ENCODE data around the gene ACAT2. TPM values are rescaled to one million over a fixed set of nuclear protein-coding genes. Genes with fewer than 3 reads are reported as not detected.

The ACAT2 gene
- polyA plus RNA-seq, 3 donors = 3.6 to 24.4 (median 19.5) TPM

- peaks cover 31% of the 10 kb centered on the region for H3K4me1 Mint-ChIP-seq
- TF ChIP-seq CTCF (IDR thresholded peaks at IDR 0.05) = no peak
These were observed 64.2 kb downstream of the ACAT2 start for GRCh38 chr6:159826004-159826403.

GRCh38 chr6:159826968-159827647 lies 65.3 kb downstream of the ACAT2 start:
- 88% methylated on average over 11 of the region's 16 CpGs for WGBS (ENCODE audit: insufficient coverage)
- H3K4me3 Mint-ChIP-seq = no peak overlapping the region
- peaks cover 1 to 9% (median 2%) of the 10 kb centered on the region in 3 donors for H3K27me3 Mint-ChIP-seq (ENCODE audit: low read depth in 3 of 3)
- TF ChIP-seq CTCF (IDR thresholded peaks at IDR 0.05) = no peak
- no peaks in the 10 kb centered on the region for H3K79me2 ChIP-seq (ENCODE audit: insufficient read depth, low read length)
- H3K4me2 ChIP-seq (replicated peaks; ENCODE audit: extremely low read depth, low read length, poor library complexity, severe bottlenecking) = no peak overlapping the region
- H3K27me3 ChIP-seq (ENCODE audit: control insufficient read depth in 2 of 2, insufficient read depth in 2 of 2, low read length in 2 of 2) = no peaks in the 10 kb centered on the region
- H3K9ac ChIP-seq (ENCODE audit: insufficient read depth, low read length, poor library complexity, severe bottlenecking) = no peak overlapping the region
- H3K4me1 ChIP-seq (ENCODE audit: control insufficient read depth in 1 of 2, insufficient read depth in 2 of 2, low read length in 2 of 2) = peaks cover 28 to 32% of the 10 kb centered on the region in 2 donors
- intact Hi-C loops (cut with micrococcal nuclease) = no loop called here
- H2AFZ ChIP-seq (ENCODE audit: insufficient read depth, low read depth, low read length, poor library complexity, severe bottlenecking) = no peak overlapping the region
- no peaks in the 10 kb centered on the region for H3K36me3 ChIP-seq (replicated peaks in 1 of 2; ENCODE audit: control insufficient read depth in 1 of 2, insufficient read depth in 2 of 2, low read length in 2 of 2)
- no peak overlapping the region for H3K27ac ChIP-seq (ENCODE audit: low read depth in 1 of 2, low read length in 2 of 2)
- H3K9me3 ChIP-seq (replicated peaks in 1 of 2; ENCODE audit: control insufficient read depth in 1 of 2, insufficient read depth in 1 of 2, low read length in 2 of 2) = no peaks in the 10 kb centered on the region
- no peaks in the 10 kb centered on the region for H3K36me3 Mint-ChIP-seq
- DNase-seq = no peak
- H3K4me1 Mint-ChIP-seq = peaks cover 27% of the 10 kb centered on the region
- no peak overlapping the region for H3K27ac Mint-ChIP-seq
- H3K4me3 ChIP-seq (replicated peaks in 1 of 3; ENCODE audit: low read depth in 2 of 3, low read length in 3 of 3) = no peak overlapping the region
- H3K9me3 Mint-ChIP-seq = peaks cover 0 to 7% (median 2%) of the 10 kb centered on the region in 7 donors
- H4K20me1 ChIP-seq (ENCODE audit: insufficient read depth, low read length) = no peaks in the 10 kb centered on the region

More at GRCh38 chr6:159826004-159826403, 64.2 kb downstream of the ACAT2 start:
- no peaks in the 10 kb centered on the region for H3K9me3 ChIP-seq (replicated peaks in 1 of 2; ENCODE audit: control insufficient read depth in 1 of 2, insufficient read depth in 1 of 2, low read length in 2 of 2)
- H3K79me2 ChIP-seq (ENCODE audit: insufficient read depth, low read length) = no peaks in the 10 kb centered on the region
- H4K20me1 ChIP-seq (ENCODE audit: insufficient read depth, low read length) = no peaks in the 10 kb centered on the region
- 93% methylated on average over 3 of the region's 13 CpGs for WGBS (ENCODE audit: insufficient coverage)
- no peak for DNase-seq
- intact Hi-C loops (cut with micrococcal nuclease) = no loop called here
- H3K4me3 ChIP-seq (replicated peaks in 1 of 3; ENCODE audit: low read depth in 2 of 3, low read length in 3 of 3) = no peak overlapping the region
- no peak overlapping the region for H3K9ac ChIP-seq (ENCODE audit: insufficient read depth, low read length, poor library complexity, severe bottlenecking)
- Mint-ChIP-seq H3K27ac (no peak overlapping the region), H3K27me3 (ENCODE audit: low read depth in 3 of 3) (peaks cover 0 to 9% (median 3%) of the 10 kb centered on the region in 3 donors), H3K36me3 (no peaks in the 10 kb centered on the region), H3K4me3 (no peak overlapping the region), H3K9me3 (peaks cover 0 to 7% (median 2%) of the 10 kb centered on the region in 7 donors)
- H3K36me3 ChIP-seq (replicated peaks in 1 of 2; ENCODE audit: control insufficient read depth in 1 of 2, insufficient read depth in 2 of 2, low read length in 2 of 2) = no peaks in the 10 kb centered on the region
- no peak overlapping the region for H2AFZ ChIP-seq (ENCODE audit: insufficient read depth, low read depth, low read length, poor library complexity, severe bottlenecking)
- no peak overlapping the region for H3K27ac ChIP-seq (ENCODE audit: low read depth in 1 of 2, low read length in 2 of 2)
- H3K4me1 ChIP-seq (ENCODE audit: control insufficient read depth in 1 of 2, insufficient read depth in 2 of 2, low read length in 2 of 2) = peaks cover 33 to 34% of the 10 kb centered on the region in 2 donors
- no peaks in the 10 kb centered on the region for H3K27me3 ChIP-seq (ENCODE audit: control insufficient read depth in 2 of 2, insufficient read depth in 2 of 2, low read length in 2 of 2)
- H3K4me2 ChIP-seq (replicated peaks; ENCODE audit: extremely low read depth, low read length, poor library complexity, severe bottlenecking) = no peak overlapping the region
